Loucy (cell line): ENCODE results near the gene KRABD2.

Experiments
- H2AFZ ChIP-seq: fragments of 200-600 bp; sonication (generic); 2 replicates; pipeline ENCODE4 v1.6.0; 2016; ENCODE audit warnings: antibody characterized with exemption, mild to moderate bottlenecking, low read length, moderate library complexity
- H3F3A ChIP-seq: fragments of 200-600 bp; 2 replicates; pipeline ENCODE4 v1.6.0; 2016; ENCODE audit warnings: antibody characterized with exemption, low read depth, mild to moderate bottlenecking
- H3K27me3 ChIP-seq: fragments of 200-600 bp; sonication (generic); 2 replicates; pipeline ENCODE4 v1.6.1; 2014; ENCODE audit warnings: low read length, mild to moderate bottlenecking; ENCODE audit not compliant: insufficient read depth, poor library complexity, severe bottlenecking
- H3K36me3 ChIP-seq: fragments of 200-600 bp; sonication (generic); 2 replicates; pipeline ENCODE4 v1.6.1; 2016; ENCODE audit warnings: low read length; ENCODE audit not compliant: insufficient read depth
- H3K4me1 ChIP-seq: fragments of 200-600 bp; sonication (generic); 2 replicates; pipeline ENCODE4 v1.5.1; 2014; ENCODE audit warnings: low read length, mild to moderate bottlenecking; ENCODE audit not compliant: insufficient read depth, poor library complexity, severe bottlenecking
- H3K4me2 ChIP-seq: fragments of 200-600 bp; sonication (generic); 2 replicates; pipeline ENCODE4 v1.6.0; 2014; ENCODE audit warnings: antibody characterized with exemption, low read length, low read depth, mild to moderate bottlenecking; ENCODE audit not compliant: poor library complexity, severe bottlenecking
- H3K4me3 ChIP-seq: fragments of 200-600 bp; sonication (generic); 2 replicates; pipeline ENCODE4 v1.5.1; 2014; ENCODE audit warnings: low read length, mild to moderate bottlenecking, mixed read lengths; ENCODE audit not compliant: poor library complexity, severe bottlenecking
- H3K79me2 ChIP-seq: fragments of 200-600 bp; sonication (generic); 2 replicates; pipeline ENCODE4 v1.6.1; 2014; ENCODE audit warnings: low read length; ENCODE audit not compliant: insufficient read depth
- H3K9ac ChIP-seq: fragments of 200-600 bp; sonication (generic); 2 replicates; pipeline ENCODE4 v1.6.0; 2014; ENCODE audit warnings: mild to moderate bottlenecking, low read depth, low read length, moderate library complexity; ENCODE audit not compliant: poor library complexity, severe bottlenecking
- H3K9me2 ChIP-seq: fragments of 200-600 bp; sonication (generic); replicated peaks from 2 replicates; pipeline ENCODE4 v1.6.1; 2016; ENCODE audit warnings: low read depth, low read length, mixed read lengths
- H3K9me3 ChIP-seq: fragments of 200-600 bp; sonication (generic); 2 replicates; pipeline ENCODE4 v1.6.1; 2014; ENCODE audit warnings: mild to moderate bottlenecking, antibody characterized with exemption, low read length, low read depth; ENCODE audit not compliant: insufficient read depth
- H4K20me1 ChIP-seq: fragments of 200-600 bp; sonication (generic); 2 replicates; pipeline ENCODE4 v1.6.0; 2014; ENCODE audit warnings: antibody characterized with exemption, low read length, mild to moderate bottlenecking; ENCODE audit not compliant: insufficient read depth, poor library complexity, severe bottlenecking
- EZH2phosphoT487 ChIP-seq: fragments of 200-600 bp; IDR thresholded peaks from 2 replicates; pipeline ENCODE4 v1.6.1; 2018; ENCODE audit warnings: antibody characterized with exemption, mild to moderate bottlenecking, moderate library complexity, borderline replicate concordance
- TF ChIP-seq, protein P1 (sequence below): fragments of 200-600 bp; sonication (generic); conservative IDR thresholded peaks from 2 replicates; pipeline ENCODE4 v1.5.1; 2014; ENCODE audit warnings: mild to moderate bottlenecking, antibody characterized with exemption, low read length

KRABD2 gene

DNA sequence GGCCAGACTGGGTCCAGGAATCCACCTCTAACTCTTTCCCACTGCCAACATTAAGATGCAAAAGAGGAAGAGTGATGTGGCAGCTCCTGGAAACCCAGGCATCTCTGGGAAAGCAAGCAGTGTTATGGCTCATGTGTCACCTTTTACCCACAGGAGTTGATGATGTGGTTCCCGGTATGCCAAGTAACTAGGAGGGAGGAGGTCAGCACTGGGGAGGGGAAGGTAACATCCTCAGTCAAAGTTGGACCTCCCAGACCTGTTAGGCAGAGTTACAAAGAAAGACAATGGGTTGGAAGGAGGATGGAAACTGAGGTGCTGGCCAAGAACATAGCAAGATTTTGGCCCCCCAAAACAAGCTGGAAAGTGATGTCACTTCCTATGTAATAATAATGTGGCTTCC is 11.4 kb downstream of the KRABD2 start:
- Histone ChIP-seq H3K4me3 (no peak overlapping the region), H3F3A (no peaks in the 10 kb centered on the region), H3K9ac (no peak overlapping the region), H3K4me2 (no peak overlapping the region), H3K27me3 (no peaks in the 10 kb centered on the region), H2AFZ (no peak overlapping the region), H3K36me3 (no peaks in the 10 kb centered on the region), H3K4me1 (no peaks in the 10 kb centered on the region), H4K20me1 (no peaks in the 10 kb centered on the region), H3K79me2 (no peaks in the 10 kb centered on the region), H3K9me2 (no peaks in the 10 kb centered on the region), H3K9me3 (no peaks in the 10 kb centered on the region)
- TF ChIP-seq, protein P1, sequence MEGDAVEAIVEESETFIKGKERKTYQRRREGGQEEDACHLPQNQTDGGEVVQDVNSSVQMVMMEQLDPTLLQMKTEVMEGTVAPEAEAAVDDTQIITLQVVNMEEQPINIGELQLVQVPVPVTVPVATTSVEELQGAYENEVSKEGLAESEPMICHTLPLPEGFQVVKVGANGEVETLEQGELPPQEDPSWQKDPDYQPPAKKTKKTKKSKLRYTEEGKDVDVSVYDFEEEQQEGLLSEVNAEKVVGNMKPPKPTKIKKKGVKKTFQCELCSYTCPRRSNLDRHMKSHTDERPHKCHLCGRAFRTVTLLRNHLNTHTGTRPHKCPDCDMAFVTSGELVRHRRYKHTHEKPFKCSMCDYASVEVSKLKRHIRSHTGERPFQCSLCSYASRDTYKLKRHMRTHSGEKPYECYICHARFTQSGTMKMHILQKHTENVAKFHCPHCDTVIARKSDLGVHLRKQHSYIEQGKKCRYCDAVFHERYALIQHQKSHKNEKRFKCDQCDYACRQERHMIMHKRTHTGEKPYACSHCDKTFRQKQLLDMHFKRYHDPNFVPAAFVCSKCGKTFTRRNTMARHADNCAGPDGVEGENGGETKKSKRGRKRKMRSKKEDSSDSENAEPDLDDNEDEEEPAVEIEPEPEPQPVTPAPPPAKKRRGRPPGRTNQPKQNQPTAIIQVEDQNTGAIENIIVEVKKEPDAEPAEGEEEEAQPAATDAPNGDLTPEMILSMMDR, result no peak
- no peak for TF ChIP-seq EZH2phosphoT487

DNA sequence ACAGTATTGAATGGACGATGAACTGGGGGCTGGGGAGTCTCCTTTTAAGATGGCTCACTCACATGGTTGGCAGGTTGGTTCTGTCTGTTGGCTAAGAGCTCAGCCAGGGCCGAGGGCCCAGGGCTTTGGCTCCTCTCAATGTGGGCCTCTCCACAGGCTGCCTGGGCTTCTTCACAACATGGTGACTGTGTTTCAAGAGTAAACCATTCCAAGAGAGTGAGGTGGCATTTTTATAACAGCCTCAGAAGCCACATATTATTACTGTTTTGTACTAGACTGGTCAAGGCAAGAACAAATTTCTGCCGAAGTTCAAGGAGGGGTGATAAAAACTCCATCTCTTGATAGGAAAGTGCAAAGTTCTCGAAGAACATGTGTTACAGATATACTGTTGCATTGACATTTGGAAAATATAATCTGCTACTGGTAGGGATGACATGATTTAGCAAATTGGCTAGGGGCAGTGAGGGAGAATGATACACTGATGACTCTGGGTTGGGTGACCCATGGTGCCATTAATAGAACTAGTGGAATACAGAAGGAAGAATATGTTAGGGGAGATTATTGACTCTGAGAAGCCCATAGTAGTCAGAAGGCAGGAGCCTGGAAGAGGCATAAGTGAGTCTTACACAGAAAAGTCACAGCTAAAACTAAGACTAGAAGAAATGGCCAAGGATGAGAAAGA is 13.7 kb downstream of the KRABD2 start:
- no peak overlapping the region for H3K9ac ChIP-seq
- H3K4me3 ChIP-seq, result no peak overlapping the region
- no peak overlapping the region for H2AFZ ChIP-seq
- H3K36me3 ChIP-seq, result no peaks in the 10 kb centered on the region
- H3K79me2 ChIP-seq, result no peaks in the 10 kb centered on the region
- H3K4me2 ChIP-seq, result no peak overlapping the region
- no peaks in the 10 kb centered on the region for H3K9me3 ChIP-seq
- no peaks in the 10 kb centered on the region for H3F3A ChIP-seq
- TF ChIP-seq, protein P1, result no peak
- TF ChIP-seq EZH2phosphoT487, result no peak
- no peaks in the 10 kb centered on the region for H4K20me1 ChIP-seq
- H3K9me2 ChIP-seq, result no peaks in the 10 kb centered on the region
- H3K27me3 ChIP-seq, result no peaks in the 10 kb centered on the region
- H3K4me1 ChIP-seq, result peaks cover 5% of the 10 kb centered on the region

DNA sequence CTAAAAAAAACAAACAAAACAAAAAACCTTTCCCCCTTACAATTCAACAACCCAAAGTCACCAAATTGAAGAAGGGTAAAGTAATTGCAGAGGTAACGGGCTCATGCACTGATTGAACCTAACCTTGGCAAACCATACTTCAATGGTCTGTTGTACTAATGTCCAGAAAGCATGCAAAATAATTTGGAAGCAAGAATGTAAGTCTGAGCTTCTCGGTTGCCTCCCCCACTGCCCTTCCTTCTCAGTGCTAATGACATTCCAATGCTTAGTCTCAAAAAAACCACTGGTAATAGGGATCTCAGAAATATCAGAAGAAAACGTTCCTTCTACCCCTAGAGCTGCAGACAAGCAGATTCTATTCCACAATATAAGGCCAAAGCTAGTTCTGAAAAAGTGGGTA is 15.8 kb downstream of the KRABD2 start:
- Histone ChIP-seq H3K4me2 (no peak overlapping the region), H4K20me1 (no peaks in the 10 kb centered on the region), H3K9me3 (no peaks in the 10 kb centered on the region), H3K36me3 (no peaks in the 10 kb centered on the region), H3K79me2 (no peaks in the 10 kb centered on the region), H3K9ac (no peak overlapping the region), H3K9me2 (no peaks in the 10 kb centered on the region), H3K4me1 (peaks cover 5% of the 10 kb centered on the region), H3K27me3 (no peaks in the 10 kb centered on the region), H2AFZ (no peak overlapping the region), H3K4me3 (no peak overlapping the region), H3F3A (no peaks in the 10 kb centered on the region)
- TF ChIP-seq, protein P1, result no peak
- TF ChIP-seq EZH2phosphoT487, result no peak
